Measurements from ENCODE around the gene GPR78. TPM values are rescaled to one million over a fixed set of nuclear protein-coding genes. Genes with fewer than 3 reads are reported as not detected.

The GPR78 gene
- total RNA-seq, 1 donor from 2014 or later = 0.54 TPM

- no peaks in the 10 kb centered on the region for H3K4me1 Mint-ChIP-seq (ENCODE audit: unreplicated experiment)
- no peak overlapping the region for H3K27ac Mint-ChIP-seq (ENCODE audit: unreplicated experiment)
- H3K4me3 Mint-ChIP-seq (ENCODE audit: unreplicated experiment) = no peak overlapping the region
- H3K9me3 Mint-ChIP-seq (ENCODE audit: unreplicated experiment) = no peaks in the 10 kb centered on the region
- peak; percentile 91 for DNase-seq (ENCODE audit: extremely low spot score, unreplicated experiment)
- no peaks in the 10 kb centered on the region for H3K36me3 Mint-ChIP-seq (ENCODE audit: unreplicated experiment)
- peaks cover 7% of the 10 kb centered on the region for H3K27me3 Mint-ChIP-seq (ENCODE audit: unreplicated experiment)
- TF ChIP-seq CTCF (IDR thresholded peaks at IDR 0.05) = peak; percentile 98
Observed at GRCh38 chr4:8607603-8608481, 27.6 kb downstream of the GPR78 start.

- Mint-ChIP-seq H3K4me3 (ENCODE audit: unreplicated experiment) (no peak overlapping the region), H3K36me3 (ENCODE audit: unreplicated experiment) (no peaks in the 10 kb centered on the region), H3K27me3 (ENCODE audit: unreplicated experiment) (peaks cover 7% of the 10 kb centered on the region), H3K4me1 (ENCODE audit: unreplicated experiment) (no peaks in the 10 kb centered on the region), H3K9me3 (ENCODE audit: unreplicated experiment) (no peaks in the 10 kb centered on the region), H3K27ac (ENCODE audit: unreplicated experiment) (no peak overlapping the region)
- TF ChIP-seq CTCF (IDR thresholded peaks at IDR 0.05) = no peak
- no peak for DNase-seq (ENCODE audit: extremely low spot score, unreplicated experiment)
Observed at GRCh38 chr4:8608714-8609391, 28.7 kb downstream of the GPR78 start.

GRCh38 chr4:8609406-8609805 is 29.2 kb downstream of the GPR78 start:
- H3K27me3 Mint-ChIP-seq (ENCODE audit: unreplicated experiment) = peaks cover 7% of the 10 kb centered on the region
- no peak for TF ChIP-seq CTCF (IDR thresholded peaks at IDR 0.05)
- H3K9me3 Mint-ChIP-seq (ENCODE audit: unreplicated experiment) = no peaks in the 10 kb centered on the region
- no peaks in the 10 kb centered on the region for H3K36me3 Mint-ChIP-seq (ENCODE audit: unreplicated experiment)
- DNase-seq (ENCODE audit: extremely low spot score, unreplicated experiment) = no peak
- no peaks in the 10 kb centered on the region for H3K4me1 Mint-ChIP-seq (ENCODE audit: unreplicated experiment)
- H3K4me3 Mint-ChIP-seq (ENCODE audit: unreplicated experiment) = no peak overlapping the region
- no peak overlapping the region for H3K27ac Mint-ChIP-seq (ENCODE audit: unreplicated experiment)

GRCh38 chr4:8609824-8610350 is 29.7 kb downstream of the GPR78 start:
- Mint-ChIP-seq H3K36me3 (ENCODE audit: unreplicated experiment) (no peaks in the 10 kb centered on the region), H3K9me3 (ENCODE audit: unreplicated experiment) (no peaks in the 10 kb centered on the region), H3K27me3 (ENCODE audit: unreplicated experiment) (peaks cover 7% of the 10 kb centered on the region), H3K4me1 (ENCODE audit: unreplicated experiment) (no peaks in the 10 kb centered on the region), H3K4me3 (ENCODE audit: unreplicated experiment) (no peak overlapping the region), H3K27ac (ENCODE audit: unreplicated experiment) (no peak overlapping the region)
- TF ChIP-seq CTCF (IDR thresholded peaks at IDR 0.05) = no peak
- DNase-seq (ENCODE audit: extremely low spot score, unreplicated experiment) = no peak

Data from osteocyte (in vitro differentiated cells).